ENCODE data around the gene FERD3L.
A peak's percentile ranks its signal among the peaks of the same experiment; 100 is the strongest.

The FERD3L gene

DNA sequence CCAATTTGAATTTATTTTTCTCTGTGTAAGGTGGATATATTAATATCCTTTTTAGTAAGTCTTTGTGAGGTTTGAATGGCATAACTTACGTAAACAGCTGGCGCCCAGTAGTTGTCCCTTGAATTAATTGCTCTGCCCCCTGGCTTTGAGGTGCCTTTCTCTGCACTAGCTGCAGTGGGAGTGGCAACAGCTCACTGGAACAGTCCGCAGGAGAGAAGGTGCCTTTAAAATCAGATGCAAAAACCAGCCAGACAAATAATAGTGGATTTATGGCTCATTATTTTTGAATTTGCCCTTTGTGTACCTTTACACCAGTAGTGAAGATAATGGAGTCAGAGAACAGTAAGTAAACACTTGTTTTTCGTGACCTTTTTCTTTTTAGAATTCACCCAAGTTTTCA, 11.8 kb downstream of the FERD3L start:
- H3K27ac ChIP-seq (ENCODE audit: low read depth, low read length): no peak overlapping the region
- no peaks in the 10 kb centered on the region for H3K27me3 ChIP-seq (ENCODE audit: control insufficient read depth, insufficient read depth, low read length)
- H3K4me1 ChIP-seq (ENCODE audit: control insufficient read depth, insufficient read depth, low read length): no peaks in the 10 kb centered on the region
- no peak overlapping the region for H3K4me3 ChIP-seq (ENCODE audit: low read length)
- H3K36me3 ChIP-seq (ENCODE audit: control insufficient read depth, insufficient read depth, low read length): no peaks in the 10 kb centered on the region
- H3K9ac ChIP-seq (ENCODE audit: low read length): no peak overlapping the region

DNA sequence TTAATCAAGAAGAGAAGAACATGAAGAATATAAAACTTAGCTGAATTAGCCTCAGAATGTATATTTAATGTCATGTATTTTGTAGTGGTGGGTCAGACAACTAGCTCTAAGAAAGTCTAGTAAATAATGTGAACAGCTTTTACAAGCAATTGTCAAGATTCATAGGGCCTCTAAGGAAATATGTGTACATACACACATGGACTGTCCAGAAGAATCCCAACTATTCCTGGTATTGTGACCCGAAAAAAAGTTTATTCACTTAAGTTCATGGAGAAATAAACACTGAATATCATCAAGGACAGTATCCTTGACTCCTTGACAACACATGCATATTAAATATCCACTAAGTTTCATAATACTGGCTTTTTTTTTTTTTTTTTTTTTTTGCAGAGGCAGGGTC, 16.4 kb downstream of the FERD3L start:
- Histone ChIP-seq H3K27ac (ENCODE audit: low read depth, low read length) (no peak overlapping the region), H3K9ac (ENCODE audit: low read length) (no peak overlapping the region), H3K4me1 (ENCODE audit: control insufficient read depth, insufficient read depth, low read length) (no peaks in the 10 kb centered on the region), H3K4me3 (ENCODE audit: low read length) (no peak overlapping the region), H3K27me3 (ENCODE audit: control insufficient read depth, insufficient read depth, low read length) (no peaks in the 10 kb centered on the region), H3K36me3 (ENCODE audit: control insufficient read depth, insufficient read depth, low read length) (no peaks in the 10 kb centered on the region)

DNA sequence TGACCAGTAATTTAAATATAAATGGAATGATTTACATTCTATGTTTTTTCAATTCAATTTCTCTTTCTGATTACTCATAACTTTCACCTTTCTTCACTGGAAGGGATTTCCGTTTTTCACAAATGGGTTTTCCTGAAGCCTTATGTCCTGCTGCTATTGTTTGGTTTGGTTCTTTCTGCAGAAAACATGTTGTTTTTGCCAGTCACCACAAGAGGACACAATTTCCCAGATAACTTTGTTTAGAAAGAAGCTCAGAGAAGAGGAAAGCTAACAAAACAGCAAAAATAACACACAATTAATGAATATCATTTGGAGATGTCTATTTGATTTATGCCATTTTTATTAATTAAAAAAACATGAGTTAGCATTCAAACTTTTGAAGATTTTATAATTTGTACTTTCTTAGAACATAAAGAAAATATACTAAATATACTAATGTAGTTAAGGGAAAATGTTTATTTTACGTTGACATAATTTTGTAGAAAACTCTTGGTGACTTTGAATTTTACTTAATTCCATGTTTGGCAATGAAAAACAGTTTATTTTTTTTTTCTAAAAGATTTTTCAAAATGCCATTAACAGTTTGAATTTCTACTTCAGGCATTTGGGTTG, 23.1 kb downstream of the FERD3L start:
- no peaks in the 10 kb centered on the region for H3K27me3 ChIP-seq (ENCODE audit: control insufficient read depth, insufficient read depth, low read length)

DNA sequence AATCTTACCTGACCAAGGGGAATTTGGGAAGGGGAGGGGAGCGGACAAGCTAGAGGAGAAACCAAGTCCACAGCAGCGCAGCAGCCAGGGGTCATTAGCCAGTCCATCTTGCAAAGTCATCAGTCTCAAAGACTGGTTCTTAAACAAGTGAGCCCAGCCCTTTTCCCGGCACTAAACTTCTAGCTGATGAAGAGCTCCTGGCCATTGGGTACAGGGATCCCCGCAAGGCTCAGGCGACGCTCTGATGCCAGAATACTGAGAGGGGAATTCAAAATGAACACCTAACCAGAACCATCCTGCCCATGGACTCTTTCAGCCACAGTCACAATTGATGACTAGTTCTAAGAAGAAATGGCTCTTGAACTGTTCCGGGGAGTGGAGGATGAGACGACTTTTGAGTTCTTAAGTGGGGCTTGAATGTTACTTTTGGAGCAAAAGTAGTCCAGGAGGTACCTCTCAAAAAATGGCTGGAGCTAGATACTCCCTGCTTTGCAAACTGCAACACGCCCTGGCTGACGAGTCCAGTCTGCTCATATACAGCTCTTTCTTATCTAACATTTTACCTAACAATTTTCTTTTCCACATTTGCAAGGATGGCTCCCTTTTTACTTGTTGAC, 25.2 kb downstream of the FERD3L start:
- Histone ChIP-seq H3K9ac (ENCODE audit: low read length) (no peak overlapping the region), H3K27ac (ENCODE audit: low read depth, low read length) (no peak overlapping the region), H3K4me1 (ENCODE audit: control insufficient read depth, insufficient read depth, low read length) (peaks cover 5% of the 10 kb centered on the region), H3K27me3 (ENCODE audit: control insufficient read depth, insufficient read depth, low read length) (peaks cover 8% of the 10 kb centered on the region), H3K36me3 (ENCODE audit: control insufficient read depth, insufficient read depth, low read length) (no peaks in the 10 kb centered on the region), H3K4me3 (ENCODE audit: low read length) (no peak overlapping the region)

More for the DNA sequence above, 23.1 kb downstream of the FERD3L start:
- H3K36me3 ChIP-seq (ENCODE audit: control insufficient read depth, insufficient read depth, low read length): no peaks in the 10 kb centered on the region
- H3K9ac ChIP-seq (ENCODE audit: low read length): no peak overlapping the region
- H3K4me1 ChIP-seq (ENCODE audit: control insufficient read depth, insufficient read depth, low read length): no peaks in the 10 kb centered on the region
- no peak overlapping the region for H3K4me3 ChIP-seq (ENCODE audit: low read length)
- no peak overlapping the region for H3K27ac ChIP-seq (ENCODE audit: low read depth, low read length)

DNA sequence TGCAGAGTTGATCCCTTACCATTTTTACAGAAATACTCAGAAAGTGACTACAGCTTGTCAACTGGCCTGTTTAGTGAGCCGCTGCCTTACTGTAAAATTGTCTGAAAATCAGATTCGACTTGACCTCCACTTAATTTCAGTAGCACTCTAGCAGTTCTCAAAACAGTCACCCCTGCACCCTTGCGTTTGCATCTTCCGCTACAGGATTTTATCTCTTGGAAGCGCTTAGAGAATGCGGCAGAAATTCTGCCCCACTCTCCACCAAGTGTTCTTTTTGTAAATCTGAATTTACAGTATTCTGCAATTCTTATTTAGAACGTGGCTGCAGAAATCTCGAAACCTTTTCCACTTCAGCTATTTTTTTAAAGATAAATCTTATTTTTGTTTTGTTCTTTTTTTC, 25.8 kb downstream of the FERD3L start:
- Histone ChIP-seq H3K4me3 (ENCODE audit: low read length) (no peak overlapping the region), H3K9ac (ENCODE audit: low read length) (no peak overlapping the region), H3K4me1 (ENCODE audit: control insufficient read depth, insufficient read depth, low read length) (peaks cover 5% of the 10 kb centered on the region), H3K36me3 (ENCODE audit: control insufficient read depth, insufficient read depth, low read length) (no peaks in the 10 kb centered on the region), H3K27me3 (ENCODE audit: control insufficient read depth, insufficient read depth, low read length) (peaks cover 8% of the 10 kb centered on the region), H3K27ac (ENCODE audit: low read depth, low read length) (no peak overlapping the region)

DNA sequence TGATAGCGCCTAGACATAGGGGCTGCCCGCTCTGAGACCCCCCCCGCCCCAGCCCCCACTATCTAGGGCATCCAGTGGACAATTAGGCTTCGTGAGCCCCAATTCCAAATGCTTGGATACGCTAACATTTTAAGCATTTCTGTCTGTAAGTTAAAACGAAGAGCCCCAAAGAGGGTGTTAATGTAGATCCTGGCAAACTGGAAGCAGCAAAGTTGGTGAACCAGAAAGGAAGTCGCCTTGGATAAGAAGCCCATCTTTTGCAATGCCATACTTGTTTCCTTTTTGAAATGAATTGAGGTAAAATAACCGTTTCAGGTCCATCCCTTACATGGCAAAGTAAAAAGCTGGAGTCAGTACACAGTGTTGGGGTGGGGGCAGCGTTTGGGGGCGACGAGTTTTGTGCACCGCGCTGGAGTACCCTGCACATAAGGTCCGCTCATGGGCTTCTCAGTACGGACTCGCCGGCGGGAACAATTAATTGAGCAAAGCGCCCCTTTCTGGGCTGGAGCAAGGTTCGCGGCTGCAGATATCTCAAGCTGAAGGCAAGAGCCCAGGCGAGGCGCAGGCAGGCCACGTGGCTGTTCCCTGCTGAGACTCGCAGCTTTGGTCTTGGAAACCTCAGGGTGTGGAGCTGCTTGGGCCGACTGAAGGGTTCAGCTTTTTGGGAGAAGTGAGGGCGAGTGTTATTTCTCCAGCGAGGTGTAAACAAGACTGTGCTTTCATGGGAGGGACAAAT, 26.4 kb downstream of the FERD3L start:
- Histone ChIP-seq H3K4me3 (ENCODE audit: low read length) (no peak overlapping the region), H3K27ac (ENCODE audit: low read depth, low read length) (no peak overlapping the region), H3K36me3 (ENCODE audit: control insufficient read depth, insufficient read depth, low read length) (no peaks in the 10 kb centered on the region), H3K4me1 (ENCODE audit: control insufficient read depth, insufficient read depth, low read length) (peaks cover 5% of the 10 kb centered on the region), H3K27me3 (ENCODE audit: control insufficient read depth, insufficient read depth, low read length) (peaks cover 8% of the 10 kb centered on the region), H3K9ac (ENCODE audit: low read length) (no peak overlapping the region)

DNA sequence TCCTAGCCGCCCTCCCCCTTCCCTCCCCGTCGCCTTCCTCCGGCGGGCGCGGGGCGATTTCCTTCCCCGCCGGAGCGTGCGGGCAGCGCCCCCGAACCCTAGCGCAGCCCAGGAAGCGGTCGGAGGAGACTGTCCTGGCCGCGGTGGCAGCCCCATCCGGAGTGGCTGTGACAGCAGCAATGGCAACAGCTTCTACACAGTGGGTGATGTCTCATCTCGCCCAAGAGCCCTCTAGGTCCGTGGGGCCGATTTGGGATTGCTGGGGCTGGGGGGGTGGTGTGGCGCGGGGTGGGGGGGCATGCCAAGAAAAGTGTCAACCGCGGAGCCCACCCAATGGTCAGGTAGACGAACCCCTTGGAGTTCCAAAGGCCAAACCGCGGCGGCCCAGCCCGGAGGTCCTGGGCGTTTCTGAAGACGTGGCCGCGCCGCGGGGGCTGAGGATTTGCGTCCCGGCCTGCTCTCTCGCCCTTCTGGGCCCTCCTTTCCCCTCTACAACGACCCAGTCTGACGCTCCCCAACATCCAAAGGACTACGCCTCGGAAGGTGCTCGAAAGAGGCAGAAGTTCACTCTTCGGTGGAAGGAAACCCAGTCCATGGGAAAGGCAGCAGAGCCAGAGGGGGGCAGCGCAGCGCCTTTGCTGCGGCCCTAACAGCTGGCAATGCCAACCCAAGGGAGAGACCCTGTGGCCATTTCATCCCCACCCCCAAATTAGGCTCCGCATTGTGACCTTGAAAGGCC, 27.2 kb downstream of the FERD3L start:
- no peak overlapping the region for H3K27ac ChIP-seq (ENCODE audit: low read depth, low read length)
- peaks cover 8% of the 10 kb centered on the region for H3K27me3 ChIP-seq (ENCODE audit: control insufficient read depth, insufficient read depth, low read length)

DNA sequence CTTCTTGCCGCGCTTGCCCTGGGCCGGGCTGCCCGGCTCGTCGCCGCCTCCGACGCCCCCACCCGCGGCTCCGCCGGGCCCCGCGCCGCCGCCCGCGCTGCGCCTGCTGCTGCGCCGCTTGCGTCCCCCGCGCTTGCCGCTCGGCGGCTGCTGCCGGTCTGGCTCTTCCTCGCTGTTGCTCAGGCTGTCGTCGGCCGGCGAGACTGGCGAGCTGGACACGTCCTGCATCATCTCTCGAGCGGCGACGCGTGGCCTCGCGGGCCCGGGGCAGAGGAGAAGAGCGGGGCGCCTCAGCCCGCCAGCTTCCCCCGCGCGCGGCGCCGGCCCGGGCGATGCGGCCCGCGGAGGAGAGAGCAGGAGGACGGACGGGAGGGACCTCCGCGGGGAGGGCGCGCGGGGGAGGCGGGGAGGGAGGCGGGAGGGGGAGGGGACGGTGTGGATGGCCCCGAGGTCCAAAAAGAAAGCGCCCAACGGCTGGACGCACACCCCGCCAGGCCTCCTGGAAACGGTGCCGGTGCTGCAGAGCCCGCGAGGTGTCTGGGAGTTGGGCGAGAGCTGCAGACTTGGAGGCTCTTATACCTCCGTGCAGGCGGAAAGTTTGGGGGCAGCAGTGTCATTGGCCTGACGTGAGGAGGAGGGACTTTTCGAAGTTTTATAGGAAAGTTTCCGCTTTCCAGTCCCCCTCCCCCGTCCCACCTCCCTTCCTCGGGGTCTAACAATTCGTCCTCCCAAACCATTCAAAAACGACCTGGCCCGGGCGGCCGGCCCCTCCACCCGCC, 27.9 kb downstream of the FERD3L start, which contains the start of gene TWIST1:
Gene TWIST1 (minus strand): TSS at position 546 of the 779 bp plus-strand sequence. CDS start 315 bp downstream, at position 231.
- peak within 1 kb of the TSS; percentile 77 for H3K4me3 ChIP-seq (ENCODE audit: low read length)
- H3K36me3 ChIP-seq (ENCODE audit: control insufficient read depth, insufficient read depth, low read length): no peaks in the 10 kb centered on the region
- peaks cover 5% of the 10 kb centered on the region for H3K4me1 ChIP-seq (ENCODE audit: control insufficient read depth, insufficient read depth, low read length)
- H3K27ac ChIP-seq (ENCODE audit: low read depth, low read length): no peak within 1 kb of the TSS
- peaks cover 8% of the 10 kb centered on the region for H3K27me3 ChIP-seq (ENCODE audit: control insufficient read depth, insufficient read depth, low read length)
- no peak within 1 kb of the TSS for H3K9ac ChIP-seq (ENCODE audit: low read length)

More for the DNA sequence above, 27.2 kb downstream of the FERD3L start:
- no peak overlapping the region for H3K9ac ChIP-seq (ENCODE audit: low read length)
- peaks cover 5% of the 10 kb centered on the region for H3K4me1 ChIP-seq (ENCODE audit: control insufficient read depth, insufficient read depth, low read length)
- no peaks in the 10 kb centered on the region for H3K36me3 ChIP-seq (ENCODE audit: control insufficient read depth, insufficient read depth, low read length)
- H3K4me3 ChIP-seq (ENCODE audit: low read length): peak overlapping the region; percentile 61

DNA sequence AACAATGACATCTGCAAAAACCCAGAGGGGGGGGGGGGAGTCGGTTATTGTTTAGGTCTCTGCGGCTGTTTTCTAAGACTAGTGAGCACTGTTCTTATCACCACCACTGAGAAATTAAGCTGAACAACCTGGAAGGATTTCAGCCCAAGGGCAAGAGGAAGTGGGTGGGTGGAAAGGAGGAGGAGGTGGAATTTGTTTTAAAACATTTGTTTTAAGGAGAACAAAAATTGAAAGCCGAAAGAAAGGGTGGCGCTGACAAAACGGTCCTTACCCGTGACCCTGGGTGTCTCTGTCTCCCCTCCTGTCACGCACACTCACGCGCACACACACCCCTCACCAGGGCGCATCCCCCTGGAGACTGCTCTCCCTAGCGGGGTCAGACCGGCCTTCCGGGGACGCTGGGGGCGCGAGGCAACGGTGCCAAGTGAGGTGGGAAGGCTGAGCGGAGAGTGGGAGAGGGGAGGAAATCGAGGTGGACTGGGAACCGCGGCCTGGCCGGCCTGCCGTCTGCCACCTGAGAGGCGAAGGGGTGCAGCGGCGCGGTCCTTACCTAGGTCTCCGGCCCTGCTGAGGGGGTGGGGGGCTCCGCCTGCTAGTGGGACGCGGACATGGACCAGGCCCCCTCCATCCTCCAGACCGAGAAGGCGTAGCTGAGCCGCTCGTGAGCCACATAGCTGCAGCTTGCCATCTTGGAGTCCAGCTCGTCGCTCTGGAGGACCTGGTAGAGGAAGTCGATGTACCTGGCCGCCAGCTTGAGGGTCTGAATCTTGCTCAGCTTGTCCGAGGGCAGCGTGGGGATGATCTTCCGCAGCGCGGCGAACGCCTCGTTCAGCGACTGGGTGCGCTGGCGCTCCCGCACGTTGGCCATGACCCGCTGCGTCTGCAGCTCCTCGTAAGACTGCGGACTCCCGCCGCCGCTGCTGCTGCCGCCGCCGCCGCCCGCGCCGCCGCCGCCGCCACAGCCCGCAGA, 28.8 kb downstream of the FERD3L start:
- Histone ChIP-seq H3K4me3 (ENCODE audit: low read length) (peak overlapping the region; percentile 77), H3K27me3 (ENCODE audit: control insufficient read depth, insufficient read depth, low read length) (peaks cover 8% of the 10 kb centered on the region), H3K9ac (ENCODE audit: low read length) (no peak overlapping the region), H3K27ac (ENCODE audit: low read depth, low read length) (no peak overlapping the region), H3K4me1 (ENCODE audit: control insufficient read depth, insufficient read depth, low read length) (peaks cover 5% of the 10 kb centered on the region), H3K36me3 (ENCODE audit: control insufficient read depth, insufficient read depth, low read length) (no peaks in the 10 kb centered on the region)

DNA sequence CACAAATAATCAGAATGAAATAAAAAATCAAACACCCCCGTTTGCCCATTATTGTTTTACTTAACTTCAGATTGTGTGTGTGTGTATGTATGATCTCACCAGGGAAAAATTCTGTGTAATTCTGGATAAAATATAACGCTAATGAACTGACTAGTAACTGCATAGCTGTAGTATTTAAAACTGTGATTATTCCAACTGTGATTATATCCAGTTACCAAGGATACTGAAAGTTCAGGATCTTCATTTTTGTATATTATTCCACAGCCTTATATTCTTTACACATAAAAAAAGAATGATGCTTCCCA, 30.7 kb downstream of the FERD3L start:
- peaks cover 8% of the 10 kb centered on the region for H3K27me3 ChIP-seq (ENCODE audit: control insufficient read depth, insufficient read depth, low read length)
- no peaks in the 10 kb centered on the region for H3K36me3 ChIP-seq (ENCODE audit: control insufficient read depth, insufficient read depth, low read length)
- no peak overlapping the region for H3K27ac ChIP-seq (ENCODE audit: low read depth, low read length)
- no peak overlapping the region for H3K9ac ChIP-seq (ENCODE audit: low read length)
- no peak overlapping the region for H3K4me3 ChIP-seq (ENCODE audit: low read length)
- peaks cover 5% of the 10 kb centered on the region for H3K4me1 ChIP-seq (ENCODE audit: control insufficient read depth, insufficient read depth, low read length)

DNA sequence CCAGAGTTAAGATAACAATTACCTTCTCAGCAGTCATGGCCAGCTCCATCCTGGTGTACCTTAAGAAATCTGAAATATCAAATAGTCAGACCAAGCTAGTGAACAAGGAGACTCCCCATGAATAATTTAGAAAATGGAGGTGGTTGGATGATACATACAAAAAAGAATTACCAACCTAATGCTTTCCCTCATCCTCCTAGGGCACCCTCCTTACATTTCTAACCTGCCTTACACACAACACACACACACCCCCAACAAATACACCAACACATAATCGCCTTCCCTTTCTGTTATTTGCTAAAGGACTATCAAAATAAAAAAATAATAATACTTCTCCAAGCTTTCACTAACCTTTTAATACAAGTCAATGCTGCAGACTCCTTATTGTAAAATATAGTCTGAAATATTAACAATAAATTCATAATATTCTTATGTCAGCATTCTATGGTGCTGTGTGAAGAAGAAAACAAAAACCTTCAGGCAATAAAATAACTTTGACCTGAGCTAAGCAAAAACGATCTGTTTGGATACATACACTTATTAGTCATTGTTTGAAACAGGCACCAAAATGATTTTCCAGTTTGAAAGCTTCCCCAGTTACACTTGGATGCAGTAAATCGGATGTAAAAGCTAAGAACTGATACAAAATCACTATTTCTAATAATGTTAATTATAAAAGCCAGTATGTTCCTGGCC, 31.2 kb downstream of the FERD3L start:
- Histone ChIP-seq H3K27me3 (ENCODE audit: control insufficient read depth, insufficient read depth, low read length) (peaks cover 8% of the 10 kb centered on the region), H3K4me1 (ENCODE audit: control insufficient read depth, insufficient read depth, low read length) (peaks cover 5% of the 10 kb centered on the region), H3K27ac (ENCODE audit: low read depth, low read length) (no peak overlapping the region), H3K4me3 (ENCODE audit: low read length) (no peak overlapping the region), H3K9ac (ENCODE audit: low read length) (no peak overlapping the region), H3K36me3 (ENCODE audit: control insufficient read depth, insufficient read depth, low read length) (no peaks in the 10 kb centered on the region)
